Measurements from ENCODE around the gene ANXA11.
A peak's percentile ranks its signal among the peaks of the same experiment; 100 is the strongest.
"Not testable (repeated sequence)": the region's sequence is repeated elsewhere in the genome, so short reads cannot be mapped to it uniquely, and the experiment has no call there.

The ANXA11 gene

DNA sequence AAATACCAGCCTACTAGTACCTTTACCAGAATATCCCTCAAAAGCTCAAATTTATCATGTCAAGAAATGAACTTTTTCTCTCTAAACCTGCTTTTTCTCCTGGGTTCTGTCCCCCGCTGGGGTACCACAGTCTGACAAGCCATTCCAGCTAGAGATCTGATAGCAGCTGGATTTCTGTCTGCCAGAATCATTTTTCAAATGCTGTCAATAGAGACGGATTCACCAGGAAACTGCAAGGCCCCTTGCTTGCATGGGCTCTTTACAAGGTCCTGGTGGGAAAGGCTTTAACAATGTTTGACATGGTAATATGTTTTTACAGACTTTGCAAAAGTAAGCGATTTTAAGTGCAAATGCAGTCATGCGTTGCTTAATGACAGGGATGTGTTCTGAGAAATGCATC lies 4.9 kb upstream of the ANXA11 start:
- DNase-seq (ENCODE audit: low read depth in 3 of 3, low spot score in 1 of 3) = no peak

DNA sequence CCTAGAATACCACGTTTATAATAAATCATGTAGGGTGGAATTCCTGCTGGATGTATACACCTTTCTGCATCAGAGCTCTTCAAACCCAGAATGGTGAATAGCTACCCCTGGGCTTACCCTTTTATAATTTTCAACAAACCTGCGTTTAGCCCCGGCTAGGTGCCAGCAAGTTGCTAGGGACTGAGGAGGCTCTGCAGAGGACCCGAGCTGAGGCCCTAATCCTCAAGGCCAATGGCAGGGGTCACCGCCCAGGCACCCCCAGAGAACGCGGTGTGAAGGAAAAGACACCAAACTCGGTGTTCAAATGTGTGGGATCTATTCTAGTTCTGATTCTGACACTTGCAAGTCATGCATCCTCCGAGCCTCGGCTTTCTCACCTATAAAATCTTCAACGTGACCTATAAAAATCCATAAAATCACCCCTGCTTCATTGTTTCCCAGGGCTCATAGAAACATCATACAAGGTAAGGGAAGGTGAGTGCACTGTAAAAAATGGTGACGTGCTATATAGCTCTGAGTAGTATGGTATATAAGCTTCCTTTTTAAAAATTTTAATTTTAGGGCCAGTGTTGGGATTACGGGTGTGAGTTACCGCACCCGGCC lies 2.5 kb upstream of the ANXA11 start:
- DNase-seq (ENCODE audit: low read depth in 3 of 3, low spot score in 1 of 3) = no peak

DNA sequence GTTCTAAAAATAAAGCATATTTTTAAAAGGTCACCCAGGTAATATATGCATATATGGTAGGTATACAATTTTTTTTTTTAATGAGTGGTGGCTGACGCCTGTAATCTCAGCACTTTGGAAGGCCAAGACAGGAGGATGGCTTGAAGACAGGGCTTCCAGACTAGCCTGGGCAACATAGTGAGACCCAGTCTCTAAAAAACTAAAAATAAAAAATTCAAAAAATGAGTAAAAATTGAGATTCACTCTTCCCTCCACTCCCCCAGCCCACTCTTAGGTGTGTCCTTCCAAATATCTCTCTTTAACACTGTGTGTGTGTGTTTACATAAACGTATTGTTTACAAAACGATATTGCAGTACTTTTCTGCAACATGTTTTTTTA lies 929 bp upstream of the ANXA11 start:
- DNase-seq (ENCODE audit: low read depth in 3 of 3, low spot score in 1 of 3) = no peak

DNA sequence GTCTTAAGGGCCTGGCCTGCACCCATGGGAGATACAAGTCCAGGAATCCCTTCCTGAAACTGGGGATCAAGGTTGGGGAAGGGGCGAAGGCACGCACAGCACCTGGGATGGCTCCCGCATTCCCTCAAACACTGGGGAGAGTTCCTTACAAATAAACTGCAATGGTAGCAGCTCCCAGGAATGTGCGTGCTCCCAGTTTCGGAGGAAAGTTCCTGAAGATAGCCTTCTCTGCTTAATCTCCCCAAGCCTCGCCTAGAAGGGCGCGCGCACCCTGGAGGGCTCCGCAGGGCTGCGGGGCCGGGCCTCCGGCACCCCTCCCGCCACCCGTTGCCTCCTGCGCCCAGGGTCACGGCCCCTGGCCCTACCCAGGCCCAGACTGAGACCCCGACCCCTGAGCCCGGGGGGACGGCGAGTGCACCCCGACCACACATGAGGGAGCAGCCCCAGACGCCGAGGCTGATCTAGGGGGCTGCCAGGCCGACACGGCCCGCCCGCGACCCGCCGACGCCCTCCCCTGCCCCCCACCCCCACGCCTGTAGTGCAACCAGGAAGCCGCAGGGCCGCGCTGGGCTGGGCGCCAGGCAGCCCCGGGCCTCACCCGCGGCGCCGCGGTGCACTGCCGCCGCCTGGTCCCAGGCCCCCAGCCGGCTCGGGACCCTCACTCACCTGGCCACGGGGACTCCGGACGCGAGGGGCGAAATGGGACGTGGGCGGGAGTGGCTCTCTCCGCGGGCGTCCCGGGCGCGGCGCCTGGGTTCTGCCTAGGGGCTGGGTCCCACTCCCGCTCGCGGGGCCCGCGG lies 460 bp downstream of the ANXA11 start:
- no peak for DNase-seq (ENCODE audit: low read depth in 3 of 3, low spot score in 1 of 3)

DNA sequence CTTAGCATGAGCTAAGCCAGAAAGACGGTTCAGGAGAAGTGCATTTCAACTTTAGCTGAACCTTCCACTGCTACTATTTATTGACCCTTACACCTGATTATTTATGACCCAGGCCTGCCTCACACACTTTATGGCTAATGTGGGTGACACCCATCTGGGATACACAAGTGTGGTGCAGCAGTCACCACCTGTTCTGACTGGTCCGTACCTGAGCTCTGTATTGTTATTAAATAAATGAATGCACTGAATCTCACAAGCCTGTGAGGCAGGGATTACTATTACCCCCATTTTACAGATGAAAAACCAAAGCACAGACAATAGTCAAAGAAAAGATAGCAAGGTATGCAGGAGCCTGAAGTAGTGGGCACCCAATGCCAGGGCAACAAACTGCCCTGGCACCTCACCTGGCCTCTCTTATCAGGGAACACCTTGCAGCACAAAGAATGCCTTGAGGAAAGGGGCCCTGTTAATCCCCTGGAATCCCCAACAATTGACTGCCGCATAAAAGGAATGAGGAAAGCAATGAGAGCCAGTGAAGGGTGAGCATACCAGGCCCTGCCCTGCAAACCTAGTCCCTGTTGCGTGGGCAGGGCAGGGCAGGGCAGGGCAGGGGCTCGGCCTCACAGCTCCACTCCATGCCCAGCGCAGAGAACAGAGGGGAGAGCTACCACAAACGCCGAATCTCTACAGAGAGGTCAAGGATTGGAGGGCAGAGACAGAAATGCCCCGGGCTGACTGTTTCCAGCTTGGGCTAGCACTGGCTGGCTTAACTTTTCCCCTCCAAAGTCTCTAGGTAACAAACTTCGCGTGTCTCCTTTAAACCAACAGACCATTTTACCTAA lies 1.3 kb downstream of the ANXA11 start:
- DNase-seq (ENCODE audit: low read depth in 3 of 3, low spot score in 1 of 3) = no peak

DNA sequence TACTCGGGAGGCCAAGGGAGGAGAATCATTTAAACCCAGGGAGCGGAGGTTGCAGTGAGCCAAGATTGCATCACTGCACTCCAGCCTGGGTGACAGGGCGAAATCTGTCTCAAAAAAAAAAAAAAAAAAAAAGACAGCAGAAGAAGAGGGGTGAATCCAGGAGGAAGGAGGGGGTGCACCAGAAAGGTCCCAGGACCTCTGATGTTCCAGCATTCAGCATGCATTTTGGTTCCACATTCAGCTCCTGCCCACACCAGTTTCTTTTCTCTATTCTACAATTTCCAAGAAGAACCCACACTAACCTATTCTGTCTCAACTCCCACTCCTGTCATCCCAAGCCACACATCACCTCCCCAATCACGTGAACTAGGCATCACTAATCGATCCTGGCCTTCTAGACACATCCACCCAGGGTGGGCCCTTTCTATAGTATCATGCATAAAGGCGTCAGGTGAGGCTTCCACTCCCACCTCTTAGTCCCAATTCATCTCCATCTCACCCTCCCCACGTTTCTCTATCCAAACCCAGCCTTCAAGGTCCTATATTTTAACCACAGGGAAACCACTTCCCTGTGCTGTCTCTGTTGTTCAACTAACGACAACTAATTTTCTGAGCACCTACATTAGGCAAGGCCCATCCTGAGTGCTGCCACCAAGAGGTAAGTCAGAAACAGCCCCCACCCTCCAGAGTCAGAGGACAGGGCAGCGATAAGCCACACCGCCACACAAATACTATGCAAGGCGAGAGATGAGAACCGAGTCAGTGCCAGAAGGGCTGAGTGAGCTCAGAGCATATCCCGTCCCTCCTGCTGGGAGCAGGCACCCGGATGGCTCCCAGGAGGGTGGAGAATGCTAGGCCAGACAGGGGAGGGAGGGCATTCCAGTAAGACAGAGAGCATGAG lies 2.2 kb downstream of the ANXA11 start:
- no peak for DNase-seq (ENCODE audit: low read depth in 3 of 3, low spot score in 1 of 3)

DNA sequence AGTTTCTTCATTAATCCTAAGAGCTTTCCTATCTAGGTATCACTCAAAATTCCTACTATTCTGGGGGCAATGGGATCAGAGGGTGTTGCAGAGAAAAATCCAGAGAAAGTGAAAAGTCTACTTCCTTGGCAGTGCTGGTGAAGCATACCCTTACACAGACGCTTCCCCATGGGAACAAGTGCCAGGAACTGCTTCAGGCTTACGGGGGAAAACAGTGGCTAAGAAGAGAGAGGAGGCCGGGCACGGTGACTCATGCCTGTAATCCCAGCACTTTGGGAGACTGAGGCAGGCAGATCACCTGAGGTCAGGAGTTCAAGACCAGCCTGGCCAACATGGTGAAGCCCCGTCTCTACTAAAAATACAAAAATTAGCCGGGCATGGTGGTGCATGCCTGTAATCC lies 2.8 kb downstream of the ANXA11 start:
- DNase-seq (ENCODE audit: low read depth in 3 of 3, low spot score in 1 of 3) = not testable (repeated sequence)

DNA sequence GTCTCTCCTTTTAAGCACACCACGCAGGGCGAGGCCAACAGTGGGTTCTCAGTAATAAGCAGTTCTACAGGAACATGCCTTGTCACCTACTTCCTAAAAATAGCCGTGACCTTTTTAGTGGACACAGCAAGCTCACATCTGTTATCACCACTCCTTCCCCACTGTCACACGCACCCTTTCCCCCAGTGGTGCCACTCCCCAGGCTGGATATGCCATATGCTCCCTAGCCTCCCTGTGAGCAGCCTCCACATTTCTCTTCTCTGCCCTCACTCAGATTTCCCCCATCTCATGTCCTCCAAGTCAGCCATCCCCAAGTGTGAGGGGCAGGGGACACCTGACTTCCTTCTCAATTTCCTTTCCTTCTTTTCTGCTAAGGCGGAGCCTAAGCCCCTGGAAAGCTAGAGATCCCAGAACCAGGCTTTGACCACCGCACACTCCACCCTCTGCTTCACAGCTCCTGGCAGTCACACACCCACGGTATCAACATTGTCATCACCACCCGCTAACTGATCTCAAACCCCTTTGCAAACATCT lies 3.7 kb downstream of the ANXA11 start:
- no peak for DNase-seq (ENCODE audit: low read depth in 3 of 3, low spot score in 1 of 3)

DNA sequence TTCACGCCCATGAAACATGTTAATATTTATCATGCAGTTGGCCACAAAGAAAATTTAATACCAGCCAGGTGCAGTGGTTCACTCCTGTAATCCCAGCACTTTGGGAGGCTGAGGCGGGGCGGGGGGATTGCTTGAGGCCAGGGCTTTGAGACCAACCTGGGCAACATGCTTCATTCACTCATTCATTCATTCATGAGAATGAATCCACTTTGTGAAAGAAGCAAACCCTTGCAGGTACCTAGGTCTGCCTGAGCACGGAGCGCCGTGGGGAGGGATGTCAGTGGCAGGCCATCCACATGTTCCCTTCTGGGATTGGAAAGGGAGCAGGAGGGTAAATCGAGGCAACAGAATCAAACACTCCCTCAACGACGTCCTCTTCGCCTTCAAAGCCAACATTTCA lies 4.7 kb downstream of the ANXA11 start:
- no peak for DNase-seq (ENCODE audit: low read depth in 3 of 3, low spot score in 1 of 3)

DNA sequence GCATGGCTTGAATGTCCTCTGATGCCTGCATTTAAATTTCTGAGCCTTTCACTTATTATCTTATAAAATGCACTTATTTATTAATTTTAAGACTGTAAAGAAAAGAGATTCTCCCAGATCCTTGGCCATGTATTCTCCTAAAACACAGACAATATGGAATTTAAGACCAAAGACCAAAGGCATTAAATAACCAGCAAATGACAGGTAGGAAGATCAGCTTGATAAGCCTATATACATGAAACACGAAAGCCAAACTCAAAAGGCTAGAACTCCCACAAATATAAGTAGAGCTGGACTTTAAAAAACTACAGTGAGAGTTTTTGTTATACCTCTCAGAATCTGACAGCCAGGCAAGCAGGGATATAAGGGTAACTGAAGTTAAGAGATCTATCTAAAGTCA lies 5.1 kb downstream of the ANXA11 start:
- no peak for DNase-seq (ENCODE audit: low read depth in 3 of 3, low spot score in 1 of 3)

DNA sequence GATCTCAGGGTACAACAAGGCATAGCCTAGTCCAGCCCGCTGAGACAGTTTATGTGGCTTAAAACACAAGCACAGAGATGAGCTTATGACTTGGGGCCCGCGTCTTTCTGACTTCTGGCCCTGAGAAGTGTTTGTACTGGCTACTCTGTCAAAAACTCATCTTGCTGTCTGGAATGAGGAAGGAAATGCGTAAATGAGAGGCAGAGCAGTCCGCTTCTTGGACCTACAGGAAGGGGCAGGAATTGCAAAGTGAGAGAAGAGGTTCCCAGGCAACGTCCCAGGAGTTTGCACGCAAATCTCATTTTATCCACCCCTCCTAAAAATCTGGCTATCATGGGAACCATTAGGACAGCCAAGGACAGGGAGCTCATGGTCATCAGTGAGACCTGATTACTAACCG lies 5.5 kb downstream of the ANXA11 start:
- DNase-seq (ENCODE audit: low read depth in 3 of 3, low spot score in 1 of 3) = no peak

DNA sequence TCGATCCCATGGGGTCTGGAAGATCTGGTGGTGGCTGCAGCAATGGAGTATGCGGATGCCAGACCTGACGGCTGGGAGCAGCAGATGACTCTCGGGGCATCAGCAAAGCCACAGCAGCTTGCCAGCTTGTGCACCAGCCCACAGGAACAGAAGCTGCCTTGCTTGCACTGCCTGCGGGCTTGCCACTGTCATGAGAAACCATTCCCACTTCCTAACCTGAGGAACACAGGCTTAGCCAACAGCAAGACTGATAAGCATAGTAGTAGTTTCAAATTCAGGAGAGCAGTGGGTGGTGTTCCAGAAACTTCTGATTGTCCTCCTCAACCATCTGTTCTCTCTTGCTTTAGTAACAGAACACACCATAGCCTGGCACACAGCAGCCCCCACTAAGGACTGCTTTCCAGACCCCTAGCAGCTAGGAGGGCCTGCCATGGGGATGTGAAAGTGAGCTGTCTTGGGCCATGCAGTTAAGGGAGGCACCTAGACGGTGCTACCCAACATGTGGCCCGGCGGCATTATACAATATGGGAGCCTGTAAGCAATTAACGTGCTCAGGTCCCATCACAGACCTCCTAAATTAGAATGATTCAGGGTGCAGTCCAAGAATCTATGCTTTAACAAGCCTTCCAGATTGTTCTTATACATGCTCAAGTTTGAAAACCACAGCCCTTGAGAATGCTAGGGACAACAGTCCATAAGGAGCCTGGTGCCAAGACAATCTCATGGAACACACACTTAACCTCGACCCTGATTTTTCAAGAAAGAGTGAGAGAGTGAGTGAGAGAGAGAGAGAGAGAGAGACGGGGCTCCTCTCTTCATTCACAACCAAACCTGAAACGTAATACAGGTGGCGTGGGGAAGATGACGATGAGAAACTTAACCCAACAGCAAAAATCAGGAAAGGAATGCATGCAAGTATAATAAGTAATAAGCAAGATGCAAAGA lies 7.1 kb downstream of the ANXA11 start:
- DNase-seq (ENCODE audit: low read depth in 3 of 3, low spot score in 1 of 3) = no peak

DNA sequence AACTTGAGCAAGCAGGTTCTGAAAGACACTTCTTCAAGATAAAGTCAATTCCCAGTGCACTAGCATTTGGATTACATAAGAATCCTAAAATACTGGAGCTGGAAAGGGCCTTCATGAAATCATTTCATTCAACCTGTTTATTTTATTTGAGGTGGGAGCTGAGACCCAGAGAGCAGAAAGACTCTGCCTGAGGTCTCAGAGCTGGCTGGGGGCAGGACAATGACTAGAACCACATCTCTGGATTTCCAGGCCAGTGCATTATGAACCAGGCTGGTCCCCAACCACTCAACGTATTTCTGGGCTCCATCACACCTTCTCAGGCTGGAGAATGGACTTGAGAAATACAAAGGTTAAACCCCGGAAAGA lies 8.4 kb downstream of the ANXA11 start:
- no peak for DNase-seq (ENCODE audit: low read depth in 3 of 3, low spot score in 1 of 3)

DNA sequence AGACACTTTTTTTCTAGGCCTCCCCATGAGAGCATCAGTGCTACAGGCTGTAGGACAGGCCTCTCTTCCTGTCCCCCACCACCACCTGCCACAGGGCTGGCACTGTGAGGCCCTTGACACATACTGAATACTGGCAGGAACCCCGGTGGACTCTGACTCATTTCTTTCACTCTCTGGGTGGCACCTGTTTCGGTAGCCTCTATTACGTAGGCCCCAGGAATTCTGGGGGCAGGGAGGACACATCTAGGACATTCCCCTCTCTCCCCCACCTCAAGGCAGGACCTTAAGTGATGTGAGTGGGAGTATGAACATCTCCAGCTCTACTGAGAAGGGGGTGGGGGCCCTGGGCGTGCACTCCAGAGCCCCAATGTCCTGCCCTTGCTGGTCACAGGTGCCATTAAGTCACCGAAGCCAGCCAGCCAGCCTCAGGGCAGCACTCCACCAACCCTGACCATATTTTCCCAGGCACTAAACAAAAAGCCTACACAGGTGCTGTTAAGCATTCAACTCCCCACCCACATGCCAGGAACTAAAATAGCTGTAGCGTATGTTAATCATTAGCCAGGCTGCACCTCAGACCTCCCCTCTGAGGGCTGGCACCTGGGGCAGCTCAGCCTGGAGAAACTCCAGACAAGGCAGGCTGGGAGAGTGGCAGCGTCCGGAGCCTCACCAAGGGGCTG lies 8.9 kb downstream of the ANXA11 start:
- peak in 2 of 3 donors; percentile 32 to 38 for DNase-seq (ENCODE audit: low read depth in 3 of 3, low spot score in 1 of 3)

DNA sequence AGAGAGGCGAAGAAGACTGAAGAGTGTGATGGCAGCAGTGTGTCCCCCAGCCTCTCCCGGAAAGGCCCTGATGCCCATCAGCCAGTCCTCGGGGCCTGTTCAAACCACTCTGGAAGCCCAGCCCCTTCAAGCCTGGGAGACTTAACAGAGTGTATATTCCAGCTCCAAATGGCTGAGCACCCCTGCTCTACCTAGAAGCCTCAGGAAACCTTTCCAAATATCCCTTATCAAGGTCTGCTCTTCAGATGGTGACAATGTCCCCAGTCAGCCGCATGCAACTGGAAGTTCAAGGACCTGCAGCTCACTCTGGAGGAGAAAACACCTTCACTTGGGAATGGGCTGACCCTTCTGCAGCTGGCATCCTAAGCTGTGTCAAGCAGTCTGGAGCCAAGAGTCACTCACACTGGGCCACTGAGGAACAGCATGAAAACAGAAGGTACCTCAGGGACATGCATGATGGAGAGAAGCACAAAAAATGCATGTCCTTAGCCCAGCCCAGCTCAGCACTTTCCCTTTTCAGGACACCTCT lies 10.2 kb downstream of the ANXA11 start:
- DNase-seq (ENCODE audit: low read depth in 3 of 3, low spot score in 1 of 3) = no peak

DNA sequence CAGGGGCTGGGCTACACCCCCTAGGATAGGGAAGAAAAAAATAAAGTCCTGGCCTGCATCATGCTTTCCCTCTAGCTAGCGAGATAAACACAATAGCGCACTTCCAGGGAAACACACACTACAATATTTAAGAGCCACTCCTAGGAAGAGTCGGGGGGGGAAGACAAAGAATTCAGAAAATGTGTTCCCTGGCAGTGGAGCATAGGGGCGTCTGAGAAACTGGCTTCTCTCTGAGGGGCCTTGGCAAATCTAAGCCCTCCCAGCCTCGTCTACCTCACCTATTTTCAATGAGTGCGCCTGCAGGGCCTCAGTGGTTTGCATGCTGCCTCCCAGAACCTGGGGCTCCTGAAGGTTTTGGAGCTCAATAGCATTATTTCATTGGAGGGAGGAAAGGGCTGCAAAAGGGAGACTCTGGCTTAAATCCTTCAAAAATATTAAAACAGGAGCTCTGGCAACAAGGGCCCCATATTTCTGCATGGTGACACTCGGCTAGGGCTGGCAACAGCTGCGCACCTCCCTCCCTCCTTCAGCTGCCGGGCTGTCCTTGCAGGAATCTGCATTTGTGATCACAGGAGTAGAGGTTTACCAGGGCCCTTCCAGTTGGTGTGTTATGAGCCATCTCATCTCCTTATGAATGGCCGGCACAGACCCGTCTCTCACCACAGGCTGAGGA lies 10.8 kb downstream of the ANXA11 start:
- no peak for DNase-seq (ENCODE audit: low read depth in 3 of 3, low spot score in 1 of 3)

DNA sequence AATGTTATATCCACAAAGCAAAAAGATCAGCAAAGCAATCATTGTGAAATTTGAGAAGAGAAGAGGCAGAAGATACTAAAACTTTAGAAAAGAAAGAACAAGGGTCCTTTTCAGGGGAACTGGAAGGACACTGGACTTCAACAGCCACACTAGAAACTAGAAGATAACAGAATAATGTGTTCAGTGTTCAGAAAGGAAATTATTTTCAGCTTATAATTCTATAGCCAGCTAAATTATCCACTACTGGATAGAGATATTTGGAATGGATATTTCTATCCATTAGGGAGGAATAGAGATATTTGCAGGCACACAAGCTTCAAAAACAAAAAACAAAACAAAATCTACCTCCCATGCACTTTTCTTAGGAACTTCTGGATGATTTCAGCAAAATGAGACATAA lies 12.8 kb downstream of the ANXA11 start:
- no peak for DNase-seq (ENCODE audit: low read depth in 3 of 3, low spot score in 1 of 3)

DNA sequence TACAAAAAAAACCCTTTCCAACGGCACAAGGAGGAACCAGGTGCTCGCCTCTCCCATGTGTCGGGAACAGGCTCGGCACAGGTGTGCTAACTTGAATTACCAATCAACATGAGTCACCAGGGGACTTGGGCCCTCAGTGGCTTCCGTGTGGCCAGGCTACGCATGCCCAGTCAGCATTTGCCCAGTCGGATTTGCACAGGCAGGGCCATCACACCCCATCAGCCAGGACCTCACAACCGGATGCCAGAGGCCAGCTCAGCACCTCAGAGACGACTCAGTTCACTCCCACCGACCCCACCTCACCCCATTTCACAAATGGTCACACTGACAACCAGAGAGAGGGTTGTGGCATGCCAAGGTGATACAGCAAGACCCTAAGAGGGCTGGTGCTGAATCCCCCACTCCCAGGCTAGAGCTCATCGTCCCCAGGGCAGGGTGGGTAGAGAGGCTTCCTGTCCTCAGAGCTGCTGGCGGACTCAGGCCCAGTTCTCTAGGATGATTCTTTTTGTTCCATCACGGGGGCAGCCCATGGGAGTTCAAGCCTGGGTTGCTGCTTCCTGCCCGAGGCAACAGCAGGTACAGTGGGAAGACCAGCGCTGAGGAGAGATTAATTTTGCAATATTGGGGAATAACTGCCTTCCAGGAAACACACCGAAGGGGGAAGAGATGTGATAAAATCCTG lies 13.6 kb downstream of the ANXA11 start:
- DNase-seq (ENCODE audit: low read depth in 3 of 3, low spot score in 1 of 3) = no peak
